GM06990 (cell line): ENCODE measurements around the gene FOXR1.
A peak's percentile ranks its signal among the peaks of the same experiment; 100 is the strongest.

Experiments used
- DNase-seq: peaks from one replicate; pipeline ENCODE4 v3.0.0-alpha.2; 2011; ENCODE audit not compliant: insufficient read length; ENCODE audit errors: extremely low read depth
- H3K27me3 ChIP-seq: replicated peaks from 2 replicates; pipeline ENCODE4 v1.6.0; 2011; ENCODE audit warnings: low read length; ENCODE audit not compliant: control insufficient read depth, insufficient read depth
- H3K36me3 ChIP-seq: 2 replicates; pipeline ENCODE4 v1.5.1; 2011; ENCODE audit warnings: low read length; ENCODE audit not compliant: control insufficient read depth, insufficient read depth
- H3K4me3 ChIP-seq: replicated peaks from 2 replicates; pipeline ENCODE4 v1.5.1; 2011; ENCODE audit warnings: low read depth, mild to moderate bottlenecking, control low read depth, low read length
- TF ChIP-seq, protein P1 (sequence below): IDR thresholded peaks from 2 replicates; pipeline ENCODE4 v1.5.1; 2011; ENCODE audit warnings: low read length, control low read depth, mild to moderate bottlenecking, inconsistent platforms; ENCODE audit not compliant: insufficient read depth, poor library complexity, severe bottlenecking

FOXR1 gene

DNA sequence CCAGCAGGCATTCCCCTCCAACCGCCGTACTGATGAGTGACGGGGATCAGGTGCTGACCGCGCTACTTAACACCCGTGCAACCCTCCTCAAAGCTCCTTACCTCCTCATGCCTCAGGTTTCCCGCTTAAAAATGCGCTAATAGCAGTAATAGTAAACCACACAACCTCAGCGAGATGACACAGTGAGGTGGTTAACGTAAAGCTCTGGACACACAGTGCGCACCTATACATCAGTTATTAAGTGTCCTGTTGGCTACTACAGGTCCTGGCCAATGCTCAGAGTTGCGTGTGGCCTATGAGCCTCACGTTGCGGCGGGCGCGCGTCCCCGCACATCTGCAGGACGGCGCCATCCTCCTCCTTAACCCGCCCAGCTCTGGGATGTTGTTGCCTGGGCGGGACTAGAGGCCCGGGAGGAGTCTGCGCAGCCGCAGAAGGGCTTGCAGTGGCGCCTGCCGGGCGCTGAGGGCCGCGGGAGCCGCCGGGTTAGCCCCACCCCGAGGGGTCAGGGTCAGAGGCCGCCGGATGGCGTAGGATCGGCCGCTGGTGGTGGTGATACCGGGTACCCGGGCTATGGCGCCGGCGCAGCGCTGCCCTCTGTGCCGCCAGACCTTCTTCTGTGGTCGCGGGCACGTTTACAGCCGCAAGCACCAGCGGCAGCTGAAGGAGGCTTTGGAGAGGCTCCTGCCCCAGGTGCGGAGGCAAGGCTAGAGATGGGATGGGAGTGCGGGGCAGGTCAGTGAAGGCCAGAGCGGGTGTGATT lies 26.2 kb downstream of the FOXR1 start, which contains the start of gene CENATAC:
CENATAC (plus strand) TSS at position 512 of the 761 bp plus-strand sequence; CDS start at position 572, 60 bp downstream.
- peak within 1 kb of the TSS; percentile 88 for H3K4me3 ChIP-seq
- H3K27me3 ChIP-seq = no peaks in the 10 kb centered on the region
- no peaks in the 10 kb centered on the region; the same call in 1 of the 2 replicates for H3K36me3 ChIP-seq
- DNase-seq = peak; percentile 93
- TF ChIP-seq, protein P1, sequence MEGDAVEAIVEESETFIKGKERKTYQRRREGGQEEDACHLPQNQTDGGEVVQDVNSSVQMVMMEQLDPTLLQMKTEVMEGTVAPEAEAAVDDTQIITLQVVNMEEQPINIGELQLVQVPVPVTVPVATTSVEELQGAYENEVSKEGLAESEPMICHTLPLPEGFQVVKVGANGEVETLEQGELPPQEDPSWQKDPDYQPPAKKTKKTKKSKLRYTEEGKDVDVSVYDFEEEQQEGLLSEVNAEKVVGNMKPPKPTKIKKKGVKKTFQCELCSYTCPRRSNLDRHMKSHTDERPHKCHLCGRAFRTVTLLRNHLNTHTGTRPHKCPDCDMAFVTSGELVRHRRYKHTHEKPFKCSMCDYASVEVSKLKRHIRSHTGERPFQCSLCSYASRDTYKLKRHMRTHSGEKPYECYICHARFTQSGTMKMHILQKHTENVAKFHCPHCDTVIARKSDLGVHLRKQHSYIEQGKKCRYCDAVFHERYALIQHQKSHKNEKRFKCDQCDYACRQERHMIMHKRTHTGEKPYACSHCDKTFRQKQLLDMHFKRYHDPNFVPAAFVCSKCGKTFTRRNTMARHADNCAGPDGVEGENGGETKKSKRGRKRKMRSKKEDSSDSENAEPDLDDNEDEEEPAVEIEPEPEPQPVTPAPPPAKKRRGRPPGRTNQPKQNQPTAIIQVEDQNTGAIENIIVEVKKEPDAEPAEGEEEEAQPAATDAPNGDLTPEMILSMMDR = no peak

DNA sequence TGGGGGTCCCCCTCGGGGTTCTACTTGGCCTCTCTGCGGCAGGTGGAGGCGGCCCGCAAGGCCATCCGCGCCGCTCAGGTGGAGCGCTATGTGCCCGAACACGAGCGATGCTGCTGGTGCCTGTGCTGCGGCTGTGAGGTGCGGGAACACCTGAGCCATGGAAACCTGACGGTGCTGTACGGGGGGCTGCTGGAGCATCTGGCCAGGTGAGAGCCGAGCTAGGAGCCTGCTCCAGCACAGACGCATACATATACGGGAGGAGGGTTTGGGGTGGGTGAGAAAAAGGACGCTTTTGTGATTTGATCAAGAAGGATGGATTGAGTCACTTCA lies 26.8 kb downstream of the FOXR1 start:
- Histone ChIP-seq H3K36me3 (no peaks in the 10 kb centered on the region; the same call in 1 of the 2 replicates), H3K4me3 (peak overlapping the region; percentile 88), H3K27me3 (no peaks in the 10 kb centered on the region)
- TF ChIP-seq, protein P1 = no peak
- no peak for DNase-seq

DNA sequence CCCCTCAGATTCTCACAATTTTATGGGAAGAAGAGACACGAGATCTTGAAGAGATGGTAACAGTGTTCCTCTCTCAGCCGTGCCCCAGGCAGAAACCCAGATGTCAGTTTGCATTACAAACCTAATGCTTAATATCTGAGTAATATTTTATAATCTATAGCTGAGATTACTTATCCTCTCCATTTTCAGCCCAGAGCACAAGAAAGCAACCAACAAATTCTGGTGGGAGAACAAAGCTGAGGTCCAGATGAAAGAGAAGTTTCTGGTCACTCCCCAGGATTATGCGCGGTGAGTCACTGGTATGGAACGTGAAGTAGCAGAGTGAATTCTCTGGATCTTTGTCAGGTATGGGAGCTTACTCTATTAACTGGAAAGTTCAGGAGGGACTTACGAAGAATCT lies 27.3 kb downstream of the FOXR1 start:
- Histone ChIP-seq H3K4me3 (peak overlapping the region; percentile 88), H3K36me3 (no peaks in the 10 kb centered on the region; the same call in 1 of the 2 replicates), H3K27me3 (no peaks in the 10 kb centered on the region)
- no peak for DNase-seq
- TF ChIP-seq, protein P1 = no peak

DNA sequence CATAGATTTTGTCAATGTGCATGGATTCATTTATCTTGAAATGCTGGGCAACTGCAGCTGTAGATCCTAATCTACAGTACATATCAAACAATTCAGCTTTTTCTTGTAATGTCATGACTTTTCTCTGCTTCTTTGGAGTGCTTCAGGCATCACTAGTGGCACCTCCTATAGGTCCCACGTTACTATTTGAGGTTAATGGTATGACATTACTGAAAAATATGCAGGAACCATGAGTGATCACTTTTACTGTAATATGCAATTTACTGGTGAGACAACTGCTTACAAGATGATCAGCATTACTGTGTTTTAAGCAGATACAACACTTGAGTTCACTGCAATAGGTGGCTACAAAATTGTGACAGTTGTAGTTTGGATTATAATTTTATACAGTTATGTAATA lies 29.3 kb downstream of the FOXR1 start:
- Histone ChIP-seq H3K4me3 (no peak overlapping the region), H3K27me3 (no peaks in the 10 kb centered on the region), H3K36me3 (no peaks in the 10 kb centered on the region; the same call in 1 of the 2 replicates)
- no peak for DNase-seq
- TF ChIP-seq, protein P1 = no peak

DNA sequence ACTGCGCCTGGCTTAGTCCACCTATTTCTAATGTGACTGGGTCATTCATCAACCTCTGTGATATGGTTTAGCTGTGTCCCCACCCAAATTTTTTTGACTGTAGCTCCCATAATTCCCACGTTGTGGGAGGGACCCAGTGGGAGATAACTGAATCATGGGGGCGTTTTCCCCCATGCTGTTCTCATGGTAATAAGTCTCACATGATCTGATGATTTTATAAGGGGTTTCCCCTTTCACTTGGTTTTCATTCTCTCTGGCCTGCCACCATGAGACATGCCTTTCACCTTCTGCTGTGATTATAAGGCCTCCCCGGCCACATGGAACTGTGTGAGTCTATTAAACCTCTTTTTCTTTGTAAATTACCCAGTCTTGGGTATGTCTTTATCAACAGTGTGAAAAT lies 35.1 kb downstream of the FOXR1 start:
- Histone ChIP-seq H3K4me3 (no peak overlapping the region), H3K27me3 (no peaks in the 10 kb centered on the region), H3K36me3 (peaks cover 6% of the 10 kb centered on the region)
- TF ChIP-seq, protein P1 = no peak
- DNase-seq = no peak
